Stimulated activated naive CD4-positive, alpha-beta T cell (primary cell): ENCODE measurements around the gene SORCS2.

Experiments used
- DNase-seq, 6 experiments: peaks; one replicate each; lab custom pipeline; 2025; lab: John Stamatoyannopoulos, UW

SORCS2 gene

DNA sequence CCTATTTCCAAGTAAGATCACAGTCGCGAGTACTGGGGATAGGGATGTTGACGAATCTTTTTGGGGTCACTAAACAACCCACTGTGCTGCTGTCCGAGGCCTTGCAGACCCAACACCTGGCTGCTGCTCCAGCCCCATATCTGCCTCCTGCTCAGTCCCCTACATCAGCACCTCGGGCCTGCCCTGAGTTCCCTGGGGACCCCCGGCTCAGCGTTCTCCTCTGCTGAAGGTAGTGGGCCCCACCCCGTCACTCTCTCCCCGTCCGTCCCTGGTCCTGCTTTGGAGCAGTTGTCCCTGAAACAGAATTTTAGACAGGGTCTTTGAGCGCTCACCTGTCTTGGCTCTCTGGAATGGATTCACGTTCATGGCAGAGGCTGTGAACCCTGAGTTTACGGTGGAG, 444.8 kb downstream of the SORCS2 start:
- no peak for DNase-seq

GRCh38 chr4:7637971-7638370, 445.6 kb downstream of the SORCS2 start:
- DNase-seq = no peak

DNA sequence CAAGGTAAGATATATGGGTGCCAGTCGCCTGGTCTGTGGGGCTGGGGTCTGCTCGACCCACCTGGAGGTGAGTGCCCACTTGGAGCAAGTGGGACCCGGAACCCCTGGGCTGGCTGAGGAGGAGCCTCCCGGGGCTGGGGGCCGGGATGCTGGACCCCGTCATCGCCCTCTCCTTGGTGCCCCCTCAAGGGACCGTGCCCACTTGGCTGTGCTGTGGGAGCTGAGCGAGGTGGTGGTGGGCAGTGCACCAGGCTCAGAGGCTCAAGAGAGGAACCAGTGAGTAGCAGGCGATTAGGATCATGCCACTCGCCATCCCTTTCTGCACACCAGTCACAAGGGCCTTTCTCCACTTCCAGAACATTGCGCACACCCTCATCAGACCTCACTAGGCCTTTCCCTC, 446.2 kb downstream of the SORCS2 start:
- no peak for DNase-seq

GRCh38 chr4:7638984-7639789, 446.8 kb downstream of the SORCS2 start:
- no peak for DNase-seq

DNA sequence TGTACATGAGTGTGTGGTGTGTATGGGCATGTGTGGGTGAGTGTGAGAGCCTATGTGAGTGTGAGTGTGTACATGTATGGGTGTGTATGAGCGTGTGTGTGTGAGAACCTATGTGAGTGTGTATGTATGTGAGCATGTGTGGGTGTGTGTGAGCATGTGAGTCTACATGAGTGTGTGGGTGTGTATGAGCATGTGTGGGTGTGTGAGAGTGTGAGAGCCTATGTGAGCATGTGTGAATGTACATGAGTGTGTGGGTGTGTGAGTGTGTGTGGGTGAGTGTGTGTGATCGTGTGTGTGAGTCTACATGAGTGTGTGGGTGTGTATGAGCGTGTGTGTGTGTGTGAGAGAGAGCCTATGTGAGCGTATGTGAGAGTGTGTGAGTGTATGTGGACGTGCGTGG, 447.8 kb downstream of the SORCS2 start:
- DNase-seq = no peak

- no peak for DNase-seq
These were observed 449.4 kb downstream of the SORCS2 start for GRCh38 chr4:7641712-7642111.

DNA sequence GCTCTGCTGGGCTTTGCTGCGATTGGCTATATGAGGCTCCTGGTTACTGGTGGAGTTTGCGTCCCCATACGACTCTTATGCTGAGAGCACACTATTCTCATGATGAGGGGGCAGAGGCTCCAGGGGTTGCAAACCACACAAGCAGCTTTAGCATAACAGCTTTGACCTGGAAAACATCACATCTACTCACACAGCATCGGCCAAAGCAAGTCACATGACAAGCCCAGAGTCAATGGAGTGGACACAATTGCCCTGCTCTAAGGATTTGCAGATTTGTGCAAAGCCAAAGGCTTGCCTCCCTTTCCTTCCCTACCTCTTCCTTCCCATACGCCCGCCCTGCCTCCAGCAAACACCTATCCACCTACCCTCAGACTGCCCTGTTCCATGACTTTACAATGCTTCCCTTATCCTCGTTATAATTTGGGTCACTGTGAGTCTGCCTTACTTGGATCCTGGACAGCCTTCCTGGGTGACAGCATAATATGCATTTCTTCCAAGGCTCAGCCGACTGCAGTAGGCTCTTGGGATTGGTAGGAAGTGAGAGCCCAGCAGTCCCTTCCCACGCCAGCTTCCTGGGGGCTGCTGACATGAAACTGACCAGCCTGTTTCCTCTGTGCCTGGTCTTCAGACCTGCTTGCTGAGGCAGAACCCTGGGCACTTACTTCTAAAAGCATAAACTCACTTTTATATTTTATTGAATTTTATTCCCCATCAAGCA, 450.6 kb downstream of the SORCS2 start:
- no peak for DNase-seq

GRCh38 chr4:7645158-7645557, 452.8 kb downstream of the SORCS2 start:
- no peak for DNase-seq

- no peak for DNase-seq
These were observed 453.6 kb downstream of the SORCS2 start for GRCh38 chr4:7645956-7646355.

- no peak for DNase-seq
These were observed 454.2 kb downstream of the SORCS2 start for GRCh38 chr4:7646384-7647061.

GRCh38 chr4:7647186-7647585, 454.8 kb downstream of the SORCS2 start:
- no peak for DNase-seq

- no peak for DNase-seq
These were observed 455.5 kb downstream of the SORCS2 start for GRCh38 chr4:7647600-7648543.

DNA sequence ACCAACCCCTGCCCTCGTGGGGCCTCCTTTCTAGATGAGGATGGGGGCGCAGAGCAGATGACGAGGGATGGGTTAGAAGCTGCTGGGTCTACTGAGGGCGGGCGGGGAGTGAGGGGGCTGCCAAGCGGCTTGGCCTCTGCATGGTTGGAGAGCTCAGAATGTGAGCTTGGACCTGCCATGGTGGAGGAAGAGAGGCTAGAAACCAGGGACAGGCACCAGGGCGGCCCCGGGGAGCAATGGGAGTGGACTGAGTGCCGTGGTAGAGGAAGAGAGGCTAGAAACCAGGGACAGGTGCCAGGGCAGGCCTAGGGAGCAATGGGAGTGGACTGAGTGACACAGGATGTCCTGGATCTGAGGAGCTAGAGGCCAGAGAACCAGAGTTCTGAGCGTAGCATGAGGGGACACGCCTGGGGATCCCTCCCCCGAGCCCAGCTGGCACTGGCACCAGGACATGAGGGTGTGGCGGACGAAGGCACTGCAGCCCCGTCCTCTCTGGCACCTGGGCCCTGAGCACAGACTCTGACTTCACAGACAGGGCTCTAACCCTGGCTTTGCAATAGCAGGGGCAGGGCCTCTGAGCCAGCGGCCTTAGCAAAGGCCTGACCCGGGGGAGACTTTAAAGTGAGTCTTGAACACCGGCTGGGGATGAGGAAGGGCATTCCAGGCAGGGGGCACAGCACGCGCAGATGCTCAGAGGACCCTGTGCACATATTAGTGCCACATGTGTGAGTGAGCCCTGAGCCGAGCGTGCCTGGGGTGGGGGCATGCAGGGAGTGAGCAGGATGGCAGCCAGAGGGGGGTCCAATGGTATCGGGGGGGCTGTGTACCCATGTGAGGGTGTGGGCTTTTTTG, 456.4 kb downstream of the SORCS2 start:
- DNase-seq = no peak

DNA sequence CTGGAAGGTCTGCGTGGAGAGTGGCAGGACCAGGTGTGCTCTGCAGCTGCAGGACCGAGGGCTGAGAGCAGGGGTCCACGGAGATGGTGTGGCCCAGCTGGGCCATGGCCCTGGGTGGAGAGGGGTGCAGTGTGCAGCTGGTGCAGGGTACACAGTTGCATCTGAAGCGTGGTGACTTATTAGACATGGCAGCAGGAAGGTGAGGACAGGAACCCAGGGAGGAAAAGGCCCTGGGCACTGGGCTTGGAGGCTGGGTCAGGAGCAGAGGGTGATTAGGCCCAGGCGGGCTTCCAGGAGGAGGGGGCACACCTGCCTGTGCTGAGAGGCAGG, 457.0 kb downstream of the SORCS2 start:
- DNase-seq = no peak

DNA sequence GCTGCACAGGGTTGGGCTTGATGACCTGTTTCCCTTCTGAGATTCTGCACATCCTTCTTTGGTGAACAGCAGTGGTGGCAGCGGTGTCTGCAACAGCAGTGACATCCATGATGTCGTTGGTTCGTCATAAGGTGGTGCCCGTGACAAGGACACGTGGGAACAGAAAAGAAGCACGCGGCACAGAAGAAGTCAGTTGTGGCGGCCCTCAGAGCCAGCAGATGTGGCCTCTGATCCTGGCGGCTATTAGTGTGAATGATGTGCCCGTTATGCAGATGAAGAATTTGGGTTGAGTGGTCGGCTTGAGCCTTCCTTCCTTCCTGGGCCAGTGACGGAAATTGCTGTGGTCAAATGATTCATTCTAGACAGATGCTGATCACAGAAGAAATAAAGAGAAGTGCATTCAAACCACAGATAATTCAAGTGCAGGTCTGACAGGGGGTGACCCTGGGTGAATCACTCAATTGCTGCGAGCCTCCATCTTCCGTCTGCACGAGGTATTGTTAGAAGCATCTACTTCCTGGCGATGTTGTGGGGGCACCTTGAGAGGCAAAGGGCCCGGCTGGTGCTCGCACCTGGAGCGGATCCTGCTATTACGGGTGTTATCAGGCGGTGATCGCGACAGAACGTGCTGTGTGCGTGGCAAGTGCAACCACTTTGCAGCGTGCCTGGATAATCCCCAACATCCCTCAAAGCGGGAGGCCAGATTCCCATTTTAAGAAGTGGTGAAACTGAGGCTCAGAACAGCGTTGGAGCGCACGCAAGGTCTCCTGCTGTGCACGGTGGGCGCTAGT, 457.6 kb downstream of the SORCS2 start:
- peak in 3 of 6 experiments; percentile 8 to 21 (median 18) for DNase-seq

DNA sequence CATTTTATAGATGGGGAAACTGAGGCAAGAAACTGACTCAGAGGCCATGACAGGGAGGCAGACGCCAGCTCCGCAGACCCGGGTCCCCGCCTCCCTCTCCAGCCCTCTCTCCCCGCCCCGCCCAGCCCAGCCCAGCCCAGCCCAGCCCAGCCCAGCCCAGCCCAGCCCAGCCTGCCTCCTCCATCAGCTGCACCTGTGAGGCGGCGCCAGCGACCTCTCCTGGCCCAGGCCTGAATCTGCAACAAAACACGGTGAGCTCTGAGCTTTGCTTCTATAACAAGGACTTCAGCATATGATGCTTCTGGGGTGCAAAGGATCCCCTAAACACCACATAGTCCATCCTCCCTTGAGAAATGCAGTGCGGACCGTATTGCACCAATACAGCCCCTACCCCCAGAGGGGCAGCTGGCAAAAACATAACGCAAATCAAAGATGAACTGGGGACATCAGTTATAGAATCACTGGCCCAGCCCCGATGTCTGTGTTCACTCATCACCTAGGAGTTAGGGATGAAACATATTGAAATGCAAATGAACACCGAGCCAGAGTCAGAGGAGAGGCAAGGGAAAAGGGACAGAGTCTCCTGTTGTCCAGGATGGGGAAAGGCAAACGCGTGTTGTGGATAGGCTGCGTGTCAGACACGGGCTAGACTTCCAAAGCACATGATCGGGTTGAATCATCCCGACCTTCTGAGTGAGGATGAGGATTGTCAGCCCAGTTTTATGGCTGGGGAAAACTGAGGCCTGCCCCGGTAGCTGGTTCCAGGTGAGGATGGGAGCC, 458.5 kb downstream of the SORCS2 start:
- DNase-seq = no peak

- no peak for DNase-seq
These were observed 459.2 kb downstream of the SORCS2 start for GRCh38 chr4:7651461-7651921.

GRCh38 chr4:7652006-7652405, 459.7 kb downstream of the SORCS2 start:
- no peak for DNase-seq

DNA sequence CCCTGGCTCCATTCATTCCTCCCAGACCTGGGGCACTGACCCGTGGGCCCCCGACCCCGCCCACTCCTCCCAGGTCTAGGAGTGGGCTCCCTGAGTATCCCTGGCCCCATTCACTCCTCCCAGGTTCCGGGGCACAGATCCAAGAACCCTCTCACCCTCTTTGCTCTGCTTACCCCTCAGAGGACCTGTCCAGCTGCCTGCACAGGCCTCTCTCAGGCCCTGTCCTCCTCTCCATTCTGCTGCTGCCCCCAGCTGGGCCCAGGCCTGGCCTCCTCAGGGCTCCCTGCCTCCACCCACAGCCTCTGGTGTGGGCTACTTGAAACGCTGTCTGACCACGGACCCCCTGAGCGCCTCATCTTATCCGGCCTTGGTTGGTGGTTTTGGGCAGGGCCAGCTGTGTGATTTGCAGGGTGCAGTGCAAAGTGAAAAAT, 460.1 kb downstream of the SORCS2 start:
- DNase-seq = no peak
